ENCODE measurements around the gene LMO1.

GRCh38 chr11:8228231-8228630 is 35.4 kb downstream of the LMO1 start:
- TF ChIP-seq CTCF (IDR thresholded peaks at IDR 0.05): no peak
- TF ChIP-seq POLR2A (IDR thresholded peaks at IDR 0.05): no peak
